Neural cell (in vitro differentiated cells): ENCODE results near the gene MED13L. TPM values are rescaled to one million over a fixed set of nuclear protein-coding genes. Genes with fewer than 3 reads are reported as not detected.

Experiments used
- H2AFZ ChIP-seq: fragments of 200-600, 300-800 bp; sonication (generic), shearing (Covaris generic); 2 replicates; pipeline ENCODE4 v1.6.0; 2014; ENCODE audit warnings: low read depth, mild to moderate bottlenecking, antibody characterized with exemption, low read length, moderate library complexity
- H3F3A ChIP-seq: fragments of 200-600 bp; shearing (Covaris generic); 2 replicates; pipeline ENCODE4 v1.6.1; 2016; ENCODE audit warnings: mild to moderate bottlenecking, moderate library complexity, mixed read lengths, antibody characterized with exemption, low read length; ENCODE audit not compliant: insufficient read depth, poor library complexity, severe bottlenecking
- H3K27ac ChIP-seq: fragments of 200-600, 300-800 bp; sonication (generic), shearing (Covaris generic); 2 replicates; pipeline ENCODE4 v1.5.1; 2014; ENCODE audit warnings: mild to moderate bottlenecking, low read length, moderate library complexity
- H3K27me3 ChIP-seq: fragments of 300-800, 200-600 bp; sonication (generic), shearing (Covaris generic); 2 replicates; pipeline ENCODE4 v1.6.0; 2014; ENCODE audit warnings: mild to moderate bottlenecking, low read depth, low read length, moderate library complexity; ENCODE audit not compliant: insufficient read depth
- H3K36me3 ChIP-seq: fragments of 300-800, 200-600 bp; sonication (generic), shearing (Covaris generic); 2 replicates; pipeline ENCODE4 v1.5.1; 2014; ENCODE audit warnings: mild to moderate bottlenecking, antibody characterized with exemption, low read length, moderate library complexity; ENCODE audit not compliant: insufficient read depth
- H3K4me2 ChIP-seq: fragments of 300-800, 200-600 bp; sonication (generic), shearing (Covaris generic); 2 replicates; pipeline ENCODE4 v1.6.0; 2014; ENCODE audit warnings: mild to moderate bottlenecking, low read length
- H3K4me3 ChIP-seq: fragments of 300-800, 200-600 bp; sonication (generic), shearing (Covaris generic); 2 replicates; pipeline ENCODE4 v1.5.1; 2014; ENCODE audit warnings: mild to moderate bottlenecking, low read length, moderate library complexity
- H3K79me2 ChIP-seq: fragments of 200-600 bp; shearing (Covaris generic); replicated peaks from 2 replicates; pipeline ENCODE4 v1.6.0; 2014; ENCODE audit warnings: mild to moderate bottlenecking, low read length, moderate library complexity; ENCODE audit not compliant: insufficient read depth
- H3K9ac ChIP-seq: fragments of 300-800, 200-600 bp; sonication (generic), shearing (Covaris generic); 2 replicates; pipeline ENCODE4 v1.6.1; 2016; ENCODE audit warnings: mild to moderate bottlenecking, low read length, mixed read lengths
- H3K9me2 ChIP-seq: fragments of 200-600 bp; shearing (Covaris generic); 2 replicates; pipeline ENCODE4 v1.6.1; 2016; ENCODE audit warnings: mild to moderate bottlenecking, low read length, mixed read lengths; ENCODE audit not compliant: insufficient read depth
- H3K9me3 ChIP-seq: fragments of 200-600, 300-800 bp; sonication (generic), shearing (Covaris generic); 2 replicates; pipeline ENCODE4 v1.6.1; 2016; ENCODE audit warnings: mild to moderate bottlenecking, mixed run types, low read length, moderate library complexity, mixed read lengths
- H4K20me1 ChIP-seq: fragments of 200-600 bp; shearing (Covaris generic); 2 replicates; pipeline ENCODE4 v1.6.1; 2016; ENCODE audit warnings: mild to moderate bottlenecking, mixed run types; ENCODE audit not compliant: insufficient read depth
- CTCF ChIP-seq: fragments of 450-650 bp; IDR thresholded peaks from 2 replicates; pipeline ENCODE4 v1.5.1; 2014; ENCODE audit warnings: antibody characterized with exemption, mild to moderate bottlenecking, moderate library complexity; ENCODE audit not compliant: poor library complexity, severe bottlenecking
- EP300 ChIP-seq: fragments of 450-650 bp; conservative IDR thresholded peaks from 2 replicates; pipeline ENCODE4 v1.6.1; 2014; ENCODE audit warnings: antibody characterized with exemption, mild to moderate bottlenecking, moderate library complexity; ENCODE audit not compliant: poor library complexity, severe bottlenecking
- EZH2 ChIP-seq: fragments of 200-600, 300-800 bp; shearing (Covaris generic), sonication (generic); IDR thresholded peaks from 2 replicates; pipeline ENCODE4 v1.6.1; 2014; ENCODE audit warnings: antibody characterized with exemption, low read length, borderline replicate concordance, mild to moderate bottlenecking; ENCODE audit not compliant: insufficient read depth, poor library complexity, severe bottlenecking
- MXI1 ChIP-seq: fragments of 450-650 bp; conservative IDR thresholded peaks from 2 replicates; pipeline ENCODE4 v1.6.1; 2014; ENCODE audit warnings: antibody characterized with exemption, mild to moderate bottlenecking; ENCODE audit not compliant: poor library complexity, severe bottlenecking
- POLR2AphosphoS5 ChIP-seq: IDR thresholded peaks from 2 replicates; pipeline ENCODE4 v1.6.1; 2012
- RAD21 ChIP-seq: fragments of 450-650 bp; conservative IDR thresholded peaks from 2 replicates; pipeline ENCODE4 v1.6.1; 2014; ENCODE audit warnings: antibody characterized with exemption, mild to moderate bottlenecking, moderate library complexity
- SMC3 ChIP-seq: fragments of 450-650 bp; conservative IDR thresholded peaks from 2 replicates; pipeline ENCODE4 v1.6.1; 2014; ENCODE audit warnings: antibody characterized with exemption, mild to moderate bottlenecking, moderate library complexity; ENCODE audit not compliant: poor library complexity
- TAF1 ChIP-seq: IDR thresholded peaks from 2 replicates; pipeline ENCODE4 v1.6.1; 2012; ENCODE audit warnings: low read depth
- polyA plus RNA-seq: library from polyadenylated mRNA; depleted of rRNA; stranded (reverse); fragments of >200 nt; gene quantifications from 2 replicates; pipeline ENCODE4 v1.2.3, GENCODE V29; 2014
- TF ChIP-seq, protein P1 (sequence below): IDR thresholded peaks from 2 replicates; pipeline ENCODE4 v1.6.1; 2012; ENCODE audit warnings: borderline replicate concordance

Gene MED13L
- polyA plus RNA-seq, 1 donor from 2014 or later = 38.9 TPM

DNA sequence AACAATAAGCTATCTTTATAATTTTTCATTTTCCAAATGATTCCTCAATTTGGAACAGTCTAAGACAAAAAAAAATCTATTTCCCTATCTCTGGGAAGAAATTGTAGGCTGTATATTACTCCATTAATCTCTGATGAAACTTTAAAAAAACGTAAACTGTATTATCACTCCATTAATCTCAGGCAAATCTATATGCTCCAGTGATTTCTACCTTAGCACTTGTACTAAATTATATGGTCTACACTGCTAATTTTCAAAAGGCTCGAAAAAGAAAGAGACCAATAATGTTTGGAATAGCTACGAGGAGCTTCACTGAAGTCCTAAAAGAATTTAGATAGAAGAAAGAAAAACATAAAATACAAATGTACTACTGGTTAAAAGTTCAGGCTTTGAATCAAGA lies 19.7 kb downstream of the MED13L start:
- no peak overlapping the region for H3K4me2 ChIP-seq
- H3K4me3 ChIP-seq = no peak overlapping the region
- no peaks in the 10 kb centered on the region for H3K27me3 ChIP-seq
- H3K79me2 ChIP-seq = peaks cover 82% of the 10 kb centered on the region
- H2AFZ ChIP-seq = no peak overlapping the region
- H4K20me1 ChIP-seq = no peaks in the 10 kb centered on the region
- H3K9me3 ChIP-seq = no peaks in the 10 kb centered on the region
- no peaks in the 10 kb centered on the region for H3F3A ChIP-seq
- H3K9ac ChIP-seq = no peak overlapping the region
- no peaks in the 10 kb centered on the region for H3K36me3 ChIP-seq
- TF ChIP-seq MXI1 = no peak
- no peak for TF ChIP-seq SMC3
- TF ChIP-seq RAD21 = no peak
- TF ChIP-seq TAF1 = no peak
- TF ChIP-seq CTCF = no peak
- no peak for TF ChIP-seq POLR2AphosphoS5
- TF ChIP-seq, protein P1, sequence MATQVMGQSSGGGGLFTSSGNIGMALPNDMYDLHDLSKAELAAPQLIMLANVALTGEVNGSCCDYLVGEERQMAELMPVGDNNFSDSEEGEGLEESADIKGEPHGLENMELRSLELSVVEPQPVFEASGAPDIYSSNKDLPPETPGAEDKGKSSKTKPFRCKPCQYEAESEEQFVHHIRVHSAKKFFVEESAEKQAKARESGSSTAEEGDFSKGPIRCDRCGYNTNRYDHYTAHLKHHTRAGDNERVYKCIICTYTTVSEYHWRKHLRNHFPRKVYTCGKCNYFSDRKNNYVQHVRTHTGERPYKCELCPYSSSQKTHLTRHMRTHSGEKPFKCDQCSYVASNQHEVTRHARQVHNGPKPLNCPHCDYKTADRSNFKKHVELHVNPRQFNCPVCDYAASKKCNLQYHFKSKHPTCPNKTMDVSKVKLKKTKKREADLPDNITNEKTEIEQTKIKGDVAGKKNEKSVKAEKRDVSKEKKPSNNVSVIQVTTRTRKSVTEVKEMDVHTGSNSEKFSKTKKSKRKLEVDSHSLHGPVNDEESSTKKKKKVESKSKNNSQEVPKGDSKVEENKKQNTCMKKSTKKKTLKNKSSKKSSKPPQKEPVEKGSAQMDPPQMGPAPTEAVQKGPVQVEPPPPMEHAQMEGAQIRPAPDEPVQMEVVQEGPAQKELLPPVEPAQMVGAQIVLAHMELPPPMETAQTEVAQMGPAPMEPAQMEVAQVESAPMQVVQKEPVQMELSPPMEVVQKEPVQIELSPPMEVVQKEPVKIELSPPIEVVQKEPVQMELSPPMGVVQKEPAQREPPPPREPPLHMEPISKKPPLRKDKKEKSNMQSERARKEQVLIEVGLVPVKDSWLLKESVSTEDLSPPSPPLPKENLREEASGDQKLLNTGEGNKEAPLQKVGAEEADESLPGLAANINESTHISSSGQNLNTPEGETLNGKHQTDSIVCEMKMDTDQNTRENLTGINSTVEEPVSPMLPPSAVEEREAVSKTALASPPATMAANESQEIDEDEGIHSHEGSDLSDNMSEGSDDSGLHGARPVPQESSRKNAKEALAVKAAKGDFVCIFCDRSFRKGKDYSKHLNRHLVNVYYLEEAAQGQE = no peak
- TF ChIP-seq EP300 = no peak
- TF ChIP-seq EZH2 = no peak
- no peak overlapping the region for H3K27ac ChIP-seq
- H3K9me2 ChIP-seq = no peaks in the 10 kb centered on the region

GRCh38 chr12:116257215-116257614 lies 20.3 kb downstream of the MED13L start:
- Histone ChIP-seq H3F3A (no peaks in the 10 kb centered on the region), H3K27me3 (no peaks in the 10 kb centered on the region), H4K20me1 (no peaks in the 10 kb centered on the region), H3K4me2 (no peak overlapping the region), H3K79me2 (peaks cover 84% of the 10 kb centered on the region), H3K36me3 (no peaks in the 10 kb centered on the region), H2AFZ (no peak overlapping the region), H3K9ac (no peak overlapping the region), H3K9me2 (no peaks in the 10 kb centered on the region), H3K9me3 (no peaks in the 10 kb centered on the region), H3K4me3 (no peak overlapping the region), H3K27ac (no peak overlapping the region)
- TF ChIP-seq EP300 (no peak), POLR2AphosphoS5 (no peak), RAD21 (no peak), TAF1 (no peak), SMC3 (no peak), MXI1 (no peak), CTCF (no peak), EZH2 (no peak)
- TF ChIP-seq, protein P1 = no peak
